Adrenal gland (tissue), 12 donors: ENCODE measurements around the gene PLA2G4C. TPM values are rescaled to one million over a fixed set of nuclear protein-coding genes. Genes with fewer than 3 reads are reported as not detected.

Experiments
- DNase-seq, 7 donors: peaks; one replicate each; pipeline ENCODE4 v3.0.0-alpha.2; 2019 to 2020
- H3K27ac ChIP-seq, 5 donors: fragments of 200-600 bp; sonication (generic) in 4 of 5; 1 replicate in 3 of 5; 2 replicates in 2 of 5; pipeline versions ENCODE4 v1.5.1 to v1.8.0; 2016 to 2020; ENCODE audit warnings: mild to moderate bottlenecking in 1 of 5
- H3K27me3 ChIP-seq: fragments of 200-600 bp; 2 replicates; pipeline ENCODE4 v1.8.0; 2021
- H3K36me3 ChIP-seq, 2 donors: fragments of 200-600 bp; replicated peaks in 1 of 2; 1 replicate in 1 of 2; 2 replicates in 1 of 2; pipeline versions ENCODE4 v1.5.1 to v1.8.0; 2018 to 2022
- H3K4me1 ChIP-seq, 2 donors: fragments of 200-600 bp; replicated peaks in 1 of 2; 1 replicate in 1 of 2; 2 replicates in 1 of 2; pipeline versions ENCODE4 v1.5.1 to v1.8.0; 2018 to 2021
- H3K4me3 ChIP-seq, 4 donors: fragments of 200-600 bp; sonication (generic) in 3 of 4; one replicate each; pipeline ENCODE4 v1.5.1; 2016 to 2018
- H3K9me3 ChIP-seq, 3 donors: fragments of 200-600 bp; sonication (generic) in 1 of 3; replicated peaks in 1 of 3; 1 replicate in 2 of 3; 2 replicates in 1 of 3; pipeline versions ENCODE4 v1.5.1 to v1.8.0; 2016 to 2021
- POLR2A ChIP-seq, 2 donors: fragments of 450-650 bp; IDR thresholded peaks; one replicate each; pipeline ENCODE4 v1.6.1; 2017; ENCODE audit warnings: antibody characterized with exemption in 2 of 2, mild to moderate bottlenecking in 2 of 2, moderate library complexity in 1 of 2
- WGBS, 4 donors: extraction: QIAGEN DNeasy Blood & Tissue Kit in 2 of 4; methylation state at CpG; one replicate each; pipeline versions ENCODE4 v1.1.5 to v1.1.7; 2013 to 2017; 5-methylcytosine and 5-hydroxymethylcytosine counted together
- intact Hi-C, 2 donors: fragments of 100-400 bp; cut with DNase I; formaldehyde crosslinking; loops; one replicate each; pipeline versions ENCODE4 v1.14.1 to v1.15.0; 2022 to 2023
- polyA plus RNA-seq, 3 donors: library from polyadenylated mRNA; stranded (reverse); fragments of 200-250 nt in 2 of 3; fragments of 350-450 nt in 1 of 3; fragmentation: Illumina TruSeq in 1 of 3; extraction: RNeasy Lipid Tissue Mini Kit (QIAGEN cat#74804) in 1 of 3; gene quantifications; one replicate each; pipeline ENCODE4 v1.2.3, GENCODE V29; 2013 to 2014
- total RNA-seq, 9 donors: library from RNA; depleted of rRNA in 4 of 9; stranded (reverse); fragments of >200 nt in 4 of 9; fragments of 120-200 nt in 1 of 9; fragmentation: NEBNext Ultra II Directional in 1 of 9; extraction: Animal tissue kit (Norgen Biotek cat#: 25700) in 1 of 9; gene quantifications; one replicate each; pipeline versions ENCODE4 v1.1.0 to v1.2.4, GENCODE V29; 2013 to 2023
- TF ChIP-seq, protein P1 (sequence below), 6 experiments: fragments of 450-650 bp in 4 of 6; fragments of 200-600 bp in 2 of 6; sonication (generic) in 1 of 6; IDR thresholded peaks; 1 replicate in 5 of 6; 2 replicates in 1 of 6; pipeline versions ENCODE4 v1.5.1 to v1.8.0; 2016 to 2021; ENCODE audit warnings: antibody characterized with exemption in 6 of 6, mild to moderate bottlenecking in 2 of 6, moderate library complexity in 1 of 6
- donor health status: healthy with polysubstance abuse.
- donor health status: Bipolar disorder and iron deficiency.
- donor health status: DM: yes; HTN: yes; CAD: no.
- donor health status: DM: no; HTN: no; CAD: no.
- donor health status: DM: no; HTN: no; CAD: no.
- donor health status: DM: yes; HTN: yes; CAD: no.

The PLA2G4C gene
- total and polyA plus RNA-seq, 12 donors = 18.6 to 123 (median 51.6) TPM

DNA sequence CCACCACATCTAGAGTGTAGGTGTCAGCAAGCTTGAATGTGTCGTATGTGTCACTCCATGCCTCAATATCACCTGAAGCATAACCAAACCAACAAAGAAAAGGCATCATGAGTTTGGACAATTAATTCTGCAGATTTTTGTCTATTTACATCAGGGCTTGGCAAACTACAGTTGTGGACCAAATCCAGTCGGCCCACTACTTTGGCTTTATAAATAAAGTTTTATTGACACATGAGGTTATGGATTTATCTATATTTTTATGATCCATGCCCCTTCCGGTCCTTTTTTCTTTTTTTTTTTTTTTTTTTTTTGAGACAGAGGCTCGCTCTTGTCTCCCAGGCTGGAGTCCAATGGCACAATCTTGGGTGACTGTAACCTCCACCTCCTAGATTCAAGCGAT lies 57.5 kb downstream of the PLA2G4C start:
- Histone ChIP-seq H3K27ac (no peak overlapping the region), H3K9me3 (no peaks in the 10 kb centered on the region), H3K36me3 (peaks cover 0 to 3% of the 10 kb centered on the region in 2 donors), H3K4me3 (no peak overlapping the region), H3K4me1 (no peaks in the 10 kb centered on the region), H3K27me3 (no peaks in the 10 kb centered on the region)
- TF ChIP-seq, protein P1, sequence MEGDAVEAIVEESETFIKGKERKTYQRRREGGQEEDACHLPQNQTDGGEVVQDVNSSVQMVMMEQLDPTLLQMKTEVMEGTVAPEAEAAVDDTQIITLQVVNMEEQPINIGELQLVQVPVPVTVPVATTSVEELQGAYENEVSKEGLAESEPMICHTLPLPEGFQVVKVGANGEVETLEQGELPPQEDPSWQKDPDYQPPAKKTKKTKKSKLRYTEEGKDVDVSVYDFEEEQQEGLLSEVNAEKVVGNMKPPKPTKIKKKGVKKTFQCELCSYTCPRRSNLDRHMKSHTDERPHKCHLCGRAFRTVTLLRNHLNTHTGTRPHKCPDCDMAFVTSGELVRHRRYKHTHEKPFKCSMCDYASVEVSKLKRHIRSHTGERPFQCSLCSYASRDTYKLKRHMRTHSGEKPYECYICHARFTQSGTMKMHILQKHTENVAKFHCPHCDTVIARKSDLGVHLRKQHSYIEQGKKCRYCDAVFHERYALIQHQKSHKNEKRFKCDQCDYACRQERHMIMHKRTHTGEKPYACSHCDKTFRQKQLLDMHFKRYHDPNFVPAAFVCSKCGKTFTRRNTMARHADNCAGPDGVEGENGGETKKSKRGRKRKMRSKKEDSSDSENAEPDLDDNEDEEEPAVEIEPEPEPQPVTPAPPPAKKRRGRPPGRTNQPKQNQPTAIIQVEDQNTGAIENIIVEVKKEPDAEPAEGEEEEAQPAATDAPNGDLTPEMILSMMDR (IDR thresholded peaks at IDR 0.05) = no peak
- TF ChIP-seq POLR2A (IDR thresholded peaks at IDR 0.05) = no peak
- intact Hi-C loops = no loop called here
- DNase-seq = no peak
- 73 to 89% (median 80%) methylated on average over 5 of the region's 5 CpGs for WGBS, 4 donors

DNA sequence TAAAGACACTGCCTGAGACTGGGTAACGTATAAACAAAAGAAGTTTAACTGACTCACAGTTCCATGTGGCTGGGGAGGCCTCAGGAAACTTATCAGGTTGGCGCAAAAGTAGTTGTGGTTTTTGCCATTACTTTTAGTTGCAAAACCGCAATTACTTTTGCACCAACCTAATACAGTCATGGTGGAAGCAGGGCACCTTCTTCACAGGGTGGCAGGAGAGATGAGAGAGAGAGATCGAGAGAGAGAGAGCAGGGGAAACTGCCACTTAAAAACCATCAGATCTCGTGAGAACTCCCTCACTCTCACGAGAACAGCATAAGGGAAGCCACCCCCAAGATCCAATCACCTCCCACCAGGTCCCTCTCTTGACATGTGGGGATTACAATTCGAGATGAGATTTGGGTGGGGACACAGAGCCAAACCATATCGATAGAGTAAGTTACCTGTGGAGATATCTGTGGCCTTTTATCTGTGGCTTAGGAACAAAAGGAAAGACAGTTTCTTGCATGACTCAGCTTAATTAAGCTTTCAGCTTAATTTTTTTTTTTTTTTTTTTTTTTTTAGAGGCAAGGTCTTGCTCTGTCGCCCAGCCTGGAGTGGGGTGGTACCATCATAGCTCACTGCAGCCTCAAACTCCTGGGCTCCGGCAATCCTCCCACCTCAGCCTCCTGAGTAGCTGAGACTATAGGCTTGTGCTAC lies 59.1 kb downstream of the PLA2G4C start:
- no peaks in the 10 kb centered on the region for H3K4me1 ChIP-seq
- intact Hi-C loops = no loop called here
- no peaks in the 10 kb centered on the region for H3K9me3 ChIP-seq
- no peak for DNase-seq
- WGBS, 4 donors = 83 to 89% (median 84%) methylated on average over 10 of the region's 10 CpGs
- TF ChIP-seq, protein P1 (IDR thresholded peaks at IDR 0.05) = no peak
- TF ChIP-seq POLR2A (IDR thresholded peaks at IDR 0.05) = no peak
- H3K27ac ChIP-seq = no peak overlapping the region
- peaks cover 0 to 3% of the 10 kb centered on the region in 2 donors for H3K36me3 ChIP-seq
- H3K27me3 ChIP-seq = no peaks in the 10 kb centered on the region
- H3K4me3 ChIP-seq = no peak overlapping the region

DNA sequence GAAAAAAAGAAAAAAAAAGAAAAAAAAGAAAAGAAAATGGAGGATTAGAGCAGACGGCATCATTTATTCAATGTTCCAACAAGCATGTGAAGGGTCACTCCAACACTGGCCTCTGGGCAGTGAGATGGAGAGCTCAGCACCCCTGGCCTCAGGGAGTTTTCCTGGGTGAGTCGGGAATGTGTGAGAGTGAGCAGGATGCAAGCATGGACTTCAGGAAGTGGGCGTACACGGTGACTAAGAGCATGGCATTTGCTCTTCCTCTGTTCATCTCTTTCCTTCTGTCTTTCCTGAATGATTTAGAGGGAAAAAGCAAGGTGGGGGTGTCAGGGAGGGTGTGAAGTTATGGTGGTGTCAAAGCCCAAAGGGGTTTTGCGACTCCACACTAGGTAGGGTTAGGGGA lies 66.1 kb downstream of the PLA2G4C start:
- Histone ChIP-seq H3K4me1 (no peaks in the 10 kb centered on the region), H3K27me3 (no peaks in the 10 kb centered on the region), H3K36me3 (no peaks in the 10 kb centered on the region), H3K27ac (no peak overlapping the region), H3K4me3 (no peak overlapping the region), H3K9me3 (no peaks in the 10 kb centered on the region)
- TF ChIP-seq POLR2A (IDR thresholded peaks at IDR 0.05) = no peak
- TF ChIP-seq, protein P1 (IDR thresholded peaks at IDR 0.05) = no peak
- no peak for DNase-seq
- intact Hi-C loops = no loop called here
- 77 to 89% (median 80%) methylated on average over 5 of the region's 5 CpGs for WGBS, 4 donors

DNA sequence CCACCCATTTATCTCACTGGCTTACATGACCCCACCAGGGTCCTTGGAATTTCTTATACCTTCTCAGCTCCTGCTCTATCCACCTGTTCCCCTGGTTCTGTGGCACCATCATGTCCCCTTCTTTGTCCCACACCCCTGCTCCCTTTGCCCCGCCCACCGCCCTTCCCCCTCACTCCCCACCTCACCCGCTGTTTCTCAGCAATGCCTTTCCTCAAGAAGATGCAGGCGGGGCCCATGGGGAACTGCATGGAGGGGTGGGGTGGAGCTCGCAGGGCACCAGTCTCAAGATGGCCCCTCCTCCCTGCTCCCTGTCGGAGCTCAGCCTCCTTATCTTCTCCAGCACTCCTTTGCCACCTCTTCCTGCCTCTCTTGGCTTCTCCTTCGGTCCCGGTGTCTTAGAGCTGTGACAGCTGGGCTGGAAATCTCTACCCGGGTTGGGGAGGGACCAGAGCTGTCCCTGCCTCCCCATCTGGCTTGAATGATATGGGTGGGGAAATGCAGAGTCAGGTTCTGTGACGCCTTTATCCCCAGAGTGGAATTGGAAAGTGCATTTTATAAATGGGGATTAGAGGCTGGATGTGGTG lies 66.8 kb downstream of the PLA2G4C start, which contains the start of gene CABP5:
Gene CABP5 (minus strand): TSS at position 405 of the 584 bp plus-strand sequence. CDS start 157 bp downstream, at position 248.
- no peak within 1 kb of the TSS for H3K4me3 ChIP-seq
- intact Hi-C loops = no loop called here
- H3K36me3 ChIP-seq = no peaks in the 10 kb centered on the region
- WGBS, 4 donors = 76 to 82% (median 80%) methylated on average over 9 to 10 of the region's 10 CpGs
- no peaks in the 10 kb centered on the region for H3K9me3 ChIP-seq
- TF ChIP-seq, protein P1 (IDR thresholded peaks at IDR 0.05) = no peak
- TF ChIP-seq POLR2A (IDR thresholded peaks at IDR 0.05) = no peak
- no peaks in the 10 kb centered on the region for H3K4me1 ChIP-seq
- DNase-seq = no peak
- no peak within 1 kb of the TSS for H3K27ac ChIP-seq
- H3K27me3 ChIP-seq = no peaks in the 10 kb centered on the region
